Measurements from ENCODE around the gene FNDC10.
"Not testable (repeated sequence)": the region's sequence is repeated elsewhere in the genome, so short reads cannot be mapped to it uniquely, and the experiment has no call there.

The FNDC10 gene

GRCh38 chr1:1599935-1600860 lies at the start of gene FNDC10:
Gene FNDC10 (minus strand): TSS chr1:1600135. CDS start chr1:1600015, 120 bp downstream.
- peak; percentile 49 for DNase-seq

GRCh38 chr1:1648265-1648664 lies 48.3 kb upstream of the FNDC10 start:
- not testable (repeated sequence) for DNase-seq

- DNase-seq = not testable (repeated sequence)
Measured at GRCh38 chr1:1647567-1648241, 47.8 kb upstream of the FNDC10 start.

GRCh38 chr1:1646326-1646725 lies 46.4 kb upstream of the FNDC10 start:
- DNase-seq = not testable (repeated sequence)

- DNase-seq = not testable (repeated sequence)
Measured at GRCh38 chr1:1640711-1641461, 41.0 kb upstream of the FNDC10 start.

- not testable (repeated sequence) for DNase-seq
Measured at GRCh38 chr1:1640081-1640480, 40.1 kb upstream of the FNDC10 start.

- not testable (repeated sequence) for DNase-seq
Measured at GRCh38 chr1:1639368-1639767, 39.4 kb upstream of the FNDC10 start.

GRCh38 chr1:1638528-1638927 lies 38.6 kb upstream of the FNDC10 start:
- not testable (repeated sequence) for DNase-seq

- not testable (repeated sequence) for DNase-seq
Measured at GRCh38 chr1:1637479-1637875, 37.5 kb upstream of the FNDC10 start.

- DNase-seq = not testable (repeated sequence)
Measured at GRCh38 chr1:1636621-1637478, 36.9 kb upstream of the FNDC10 start.

- not testable (repeated sequence) for DNase-seq
Measured at GRCh38 chr1:1634613-1635012, 34.7 kb upstream of the FNDC10 start.

- DNase-seq = not testable (repeated sequence)
Measured at GRCh38 chr1:1633409-1633808, 33.5 kb upstream of the FNDC10 start.

- DNase-seq = peak; percentile 16
Measured at GRCh38 chr1:1631782-1632420, 32.0 kb upstream of the FNDC10 start, which contains the start of gene MMP23B. Gene MMP23B (plus strand): TSS chr1:1632173. CDS start chr1:1632219, 46 bp downstream.

GRCh38 chr1:1630965-1631781 lies 31.2 kb upstream of the FNDC10 start:
- DNase-seq = peak; percentile 37

- DNase-seq = peak; percentile 89
Measured at GRCh38 chr1:1630191-1630964, 30.4 kb upstream of the FNDC10 start.

- no peak for DNase-seq
Measured at GRCh38 chr1:1629430-1630190, 29.7 kb upstream of the FNDC10 start.

GRCh38 chr1:1628754-1629429 lies 29.0 kb upstream of the FNDC10 start:
- peak; percentile 17 for DNase-seq

Data from retina (tissue), 1 donor.